ENCODE measurements around the gene CREB3L1. TPM values are rescaled to one million over a fixed set of nuclear protein-coding genes. Genes with fewer than 3 reads are reported as not detected.

CREB3L1 gene
- total and polyA plus RNA-seq, 2 donors (not counting 3 experiments of a cell fraction or from before 2014, with no cell fraction given), result 0.23 to 0.84 TPM

DNA sequence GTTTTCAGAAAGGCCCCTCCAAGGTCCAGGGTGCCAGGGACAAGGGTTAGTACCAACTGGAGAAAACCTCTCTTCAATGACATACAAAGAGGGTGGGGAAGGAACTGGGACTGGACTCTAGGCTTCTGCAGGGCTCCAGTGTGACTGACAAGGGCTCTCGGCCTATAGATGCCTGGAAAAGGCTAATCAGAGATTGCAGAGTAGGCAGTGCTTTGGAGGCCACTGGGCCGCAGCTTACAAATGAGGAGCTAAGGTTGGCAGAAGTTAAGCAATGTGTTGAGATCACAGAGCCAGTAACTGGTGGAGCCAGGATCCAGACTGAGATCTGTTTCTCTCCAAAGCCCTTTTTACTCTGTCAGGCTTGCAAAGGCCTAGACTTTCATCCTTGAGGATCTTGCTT, 62.4 kb downstream of the CREB3L1 start:
- peaks cover 17% of the 10 kb centered on the region for H3K4me1 ChIP-seq (ENCODE audit: control insufficient read depth, extremely low read depth, insufficient read depth, low read length)
- H3K4me3 ChIP-seq (replicated peaks in 1 of 3; ENCODE audit: insufficient read depth in 1 of 3, low read depth in 1 of 3, low read length in 3 of 3), result no peak overlapping the region
- H3K27ac ChIP-seq (ENCODE audit: insufficient read depth, low read depth, low read length), result no peak overlapping the region
- POLR2A ChIA-PET, result no interaction called here
- H3K9me1 ChIP-seq (replicated peaks; ENCODE audit: control insufficient read depth, extremely low read depth, insufficient read depth, low read length), result no peaks in the 10 kb centered on the region
- H3K27me3 ChIP-seq (ENCODE audit: control insufficient read depth in 2 of 2, insufficient read depth in 2 of 2, low read length in 2 of 2), result peaks cover 0 to 5% of the 10 kb centered on the region in 2 experiments
- no TSS peak for BruUV-seq (replicated peaks)
- H3K9me3 ChIP-seq (replicated peaks; ENCODE audit: control insufficient read depth, insufficient read depth, low read length), result no peaks in the 10 kb centered on the region
- H3K4me2 ChIP-seq (ENCODE audit: insufficient read depth, low read length), result no peak overlapping the region
- H3K79me2 ChIP-seq (ENCODE audit: control insufficient read depth, insufficient read depth, low read length), result no peaks in the 10 kb centered on the region
- no peak for DNase-seq (ENCODE audit: low read depth, low spot score)
- H3K9ac ChIP-seq (replicated peaks; ENCODE audit: extremely low read depth, insufficient read depth, low read length), result no peak overlapping the region
- H3K36me3 ChIP-seq (ENCODE audit: control insufficient read depth in 2 of 2, extremely low read depth in 1 of 2, insufficient read depth in 2 of 2, low read length in 2 of 2), result no peaks in the 10 kb centered on the region
- CTCF ChIA-PET, result interaction anchor here (1.0 to 2.8 kb wide), 4 partner anchors 10 to 100 kb away, joined by 4 to 11 read pairs (median 5); no protein-coding TSS in a partner anchor
- TF ChIP-seq FOS (IDR thresholded peaks at IDR 0.05; ENCODE audit: borderline replicate concordance, insufficient read depth, low read length), result no peak
- no peak for TF ChIP-seq POLR2A (IDR thresholded peaks at IDR 0.05; ENCODE audit: low read depth, low read length)
- TF ChIP-seq GATA2 (IDR thresholded peaks at IDR 0.05; ENCODE audit: insufficient read depth, insufficient read length, low read depth, low read length), result no peak
- TF ChIP-seq MYC (IDR thresholded peaks at IDR 0.05; ENCODE audit: low read depth, low read length), result no peak
- no peak for TF ChIP-seq JUN (IDR thresholded peaks at IDR 0.05; ENCODE audit: borderline replicate concordance, insufficient read depth, insufficient read length, low read depth)
- TF ChIP-seq, protein P1, sequence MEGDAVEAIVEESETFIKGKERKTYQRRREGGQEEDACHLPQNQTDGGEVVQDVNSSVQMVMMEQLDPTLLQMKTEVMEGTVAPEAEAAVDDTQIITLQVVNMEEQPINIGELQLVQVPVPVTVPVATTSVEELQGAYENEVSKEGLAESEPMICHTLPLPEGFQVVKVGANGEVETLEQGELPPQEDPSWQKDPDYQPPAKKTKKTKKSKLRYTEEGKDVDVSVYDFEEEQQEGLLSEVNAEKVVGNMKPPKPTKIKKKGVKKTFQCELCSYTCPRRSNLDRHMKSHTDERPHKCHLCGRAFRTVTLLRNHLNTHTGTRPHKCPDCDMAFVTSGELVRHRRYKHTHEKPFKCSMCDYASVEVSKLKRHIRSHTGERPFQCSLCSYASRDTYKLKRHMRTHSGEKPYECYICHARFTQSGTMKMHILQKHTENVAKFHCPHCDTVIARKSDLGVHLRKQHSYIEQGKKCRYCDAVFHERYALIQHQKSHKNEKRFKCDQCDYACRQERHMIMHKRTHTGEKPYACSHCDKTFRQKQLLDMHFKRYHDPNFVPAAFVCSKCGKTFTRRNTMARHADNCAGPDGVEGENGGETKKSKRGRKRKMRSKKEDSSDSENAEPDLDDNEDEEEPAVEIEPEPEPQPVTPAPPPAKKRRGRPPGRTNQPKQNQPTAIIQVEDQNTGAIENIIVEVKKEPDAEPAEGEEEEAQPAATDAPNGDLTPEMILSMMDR (IDR thresholded peaks at IDR 0.05; ENCODE audit: extremely low read depth in 1 of 2, insufficient read depth in 1 of 2, low read depth in 1 of 2, low read length in 2 of 2), result no peak
- TF ChIP-seq, protein P2, sequence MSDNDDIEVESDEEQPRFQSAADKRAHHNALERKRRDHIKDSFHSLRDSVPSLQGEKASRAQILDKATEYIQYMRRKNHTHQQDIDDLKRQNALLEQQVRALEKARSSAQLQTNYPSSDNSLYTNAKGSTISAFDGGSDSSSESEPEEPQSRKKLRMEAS (IDR thresholded peaks at IDR 0.05; ENCODE audit: insufficient read depth, insufficient read length), result no peak
- TF ChIP-seq EZH2 (IDR thresholded peaks at IDR 0.05; ENCODE audit: borderline replicate concordance, low read depth, low read length, severe bottlenecking), result no peak
- no peak for TF ChIP-seq POLR2AphosphoS5 (IDR thresholded peaks at IDR 0.05; ENCODE audit: insufficient read depth, low read depth, low read length)
- dilution Hi-C loops (cut with MboI; ENCODE audit: extremely low pct_ligation_motif_present, low sequenced_read_pairs) (no loop called here), intact Hi-C loops (cut with micrococcal nuclease) (no loop called here)
- no peak for FAIRE-seq
- no peak overlapping the region for H2AFZ ChIP-seq (ENCODE audit: low read depth, low read length)
- H4K20me1 ChIP-seq (replicated peaks; ENCODE audit: control insufficient read depth, extremely low read depth, insufficient read depth, low read length), result no peaks in the 10 kb centered on the region

All from endothelial cell of umbilical vein (primary cell).